Stimulated activated naive B cell treated with anti-CD40 and anti-IgM and Interleukin-4, amounts not matched to agents 10 μg/mL and 1 μg/mL and 100 μg/mL, for 72 hours (primary cell): Measurements from ENCODE around the gene SERINC2.

Experiments used
- ATAC-seq, 2 donors: fragments of 150-1000 bp; cut with Tn5 transposase; replicated peaks; 2 replicates each; pipeline ENCODE4 v1.10.0; 2021; ENCODE audit warnings: moderate library complexity in 1 of 2
- DNase-seq: peaks from one replicate; pipeline ENCODE4 v3.0.0; 2021
- H3K27ac Mint-ChIP-seq: one replicate; pipeline ENCODE4 v1.8.0; 2022; ENCODE audit warnings: mild to moderate bottlenecking, mixed read lengths
- H3K27me3 Mint-ChIP-seq, 2 donors: one replicate each; pipeline ENCODE4 v1.8.0; 2022; ENCODE audit warnings: mixed read lengths in 2 of 2
- H3K36me3 Mint-ChIP-seq, 2 donors: one replicate each; pipeline ENCODE4 v1.8.0; 2022; ENCODE audit warnings: mixed read lengths in 2 of 2, mild to moderate bottlenecking in 1 of 2
- H3K4me1 Mint-ChIP-seq, 2 donors: one replicate each; pipeline ENCODE4 v1.8.0; 2022; ENCODE audit warnings: mixed read lengths in 2 of 2, mild to moderate bottlenecking in 1 of 2
- H3K4me3 Mint-ChIP-seq, 2 donors: one replicate each; pipeline ENCODE4 v1.8.0; 2022; ENCODE audit warnings: mild to moderate bottlenecking in 2 of 2, mixed read lengths in 2 of 2, moderate library complexity in 1 of 2
- H3K9me3 Mint-ChIP-seq, 2 donors: one replicate each; pipeline ENCODE4 v1.8.0; 2022; ENCODE audit warnings: mixed read lengths in 2 of 2, mild to moderate bottlenecking in 1 of 2

The SERINC2 gene

GRCh38 chr1:31414980-31415370, 2.0 kb downstream of the SERINC2 start:
- no peaks in the 10 kb centered on the region for H3K9me3 Mint-ChIP-seq
- no peak overlapping the region for H3K27ac Mint-ChIP-seq
- peaks cover 12 to 14% of the 10 kb centered on the region in 2 donors for H3K4me1 Mint-ChIP-seq
- DNase-seq = no peak
- H3K4me3 Mint-ChIP-seq = no peak overlapping the region
- H3K27me3 Mint-ChIP-seq = peaks cover 50 to 62% of the 10 kb centered on the region in 2 donors
- no peaks in the 10 kb centered on the region for H3K36me3 Mint-ChIP-seq
- ATAC-seq = no peak

GRCh38 chr1:31415658-31416057, 2.6 kb downstream of the SERINC2 start:
- ATAC-seq (no peak), DNase-seq (no peak)
- Mint-ChIP-seq H3K4me3 (no peak overlapping the region), H3K27me3 (peaks cover 47 to 58% of the 10 kb centered on the region in 2 donors), H3K27ac (no peak overlapping the region), H3K4me1 (peaks cover 12 to 14% of the 10 kb centered on the region in 2 donors), H3K9me3 (no peaks in the 10 kb centered on the region), H3K36me3 (no peaks in the 10 kb centered on the region)

GRCh38 chr1:31416101-31416736, 3.2 kb downstream of the SERINC2 start:
- ATAC-seq (no peak), DNase-seq (no peak)
- H3K4me1 Mint-ChIP-seq = peaks cover 12 to 14% of the 10 kb centered on the region in 2 donors
- H3K9me3 Mint-ChIP-seq = no peaks in the 10 kb centered on the region
- H3K4me3 Mint-ChIP-seq = no peak overlapping the region
- no peak overlapping the region for H3K27ac Mint-ChIP-seq
- no peaks in the 10 kb centered on the region for H3K36me3 Mint-ChIP-seq
- H3K27me3 Mint-ChIP-seq = peaks cover 41 to 52% of the 10 kb centered on the region in 2 donors

GRCh38 chr1:31417148-31417547, 4.1 kb downstream of the SERINC2 start:
- Mint-ChIP-seq H3K4me1 (peaks cover 9 to 12% of the 10 kb centered on the region in 2 donors), H3K27me3 (peaks cover 35 to 43% of the 10 kb centered on the region in 2 donors), H3K9me3 (no peaks in the 10 kb centered on the region), H3K27ac (no peak overlapping the region), H3K4me3 (no peak overlapping the region), H3K36me3 (no peaks in the 10 kb centered on the region)
- no peak for ATAC-seq
- DNase-seq = no peak

GRCh38 chr1:31418626-31419323, 5.8 kb downstream of the SERINC2 start:
- Mint-ChIP-seq H3K36me3 (no peaks in the 10 kb centered on the region), H3K4me3 (no peak overlapping the region), H3K27ac (no peak overlapping the region), H3K4me1 (peaks cover 19 to 20% of the 10 kb centered on the region in 2 donors), H3K27me3 (peaks cover 27 to 33% of the 10 kb centered on the region in 2 donors), H3K9me3 (no peaks in the 10 kb centered on the region)
- DNase-seq (no peak), ATAC-seq (no peak)

GRCh38 chr1:31420716-31421115, 7.7 kb downstream of the SERINC2 start:
- no peak overlapping the region for H3K4me3 Mint-ChIP-seq
- DNase-seq (no peak), ATAC-seq (no peak)
- H3K4me1 Mint-ChIP-seq = peaks cover 25 to 35% of the 10 kb centered on the region in 2 donors
- no peak overlapping the region for H3K27ac Mint-ChIP-seq
- peaks cover 9 to 15% of the 10 kb centered on the region in 2 donors for H3K27me3 Mint-ChIP-seq
- no peaks in the 10 kb centered on the region for H3K9me3 Mint-ChIP-seq
- no peaks in the 10 kb centered on the region for H3K36me3 Mint-ChIP-seq

GRCh38 chr1:31421371-31422040, 8.5 kb downstream of the SERINC2 start:
- H3K27me3 Mint-ChIP-seq = peaks cover 7 to 8% of the 10 kb centered on the region in 2 donors
- H3K27ac Mint-ChIP-seq = no peak overlapping the region
- H3K4me3 Mint-ChIP-seq = no peak overlapping the region
- H3K36me3 Mint-ChIP-seq = no peaks in the 10 kb centered on the region
- no peak for ATAC-seq
- DNase-seq = no peak
- H3K4me1 Mint-ChIP-seq = peaks cover 26 to 37% of the 10 kb centered on the region in 2 donors
- H3K9me3 Mint-ChIP-seq = no peaks in the 10 kb centered on the region

GRCh38 chr1:31422505-31423319, 9.7 kb downstream of the SERINC2 start:
- peak; percentile 61 for DNase-seq
- Mint-ChIP-seq H3K27ac (peak overlapping the region; percentile 63), H3K4me1 (peaks cover 27 to 37% of the 10 kb centered on the region in 2 donors), H3K27me3 (no peaks in the 10 kb centered on the region), H3K4me3 (peak overlapping the region; percentile 69 to 74), H3K36me3 (no peaks in the 10 kb centered on the region), H3K9me3 (no peaks in the 10 kb centered on the region)
- ATAC-seq = peak; percentile 50 to 60

- H3K9me3 Mint-ChIP-seq = no peaks in the 10 kb centered on the region
- ATAC-seq = peak; percentile 92 to 93
Measured at GRCh38 chr1:31423418-31423947, 10.5 kb downstream of the SERINC2 start.

GRCh38 chr1:31424568-31424967, 11.6 kb downstream of the SERINC2 start:
- no peaks in the 10 kb centered on the region for H3K36me3 Mint-ChIP-seq
- no peaks in the 10 kb centered on the region for H3K27me3 Mint-ChIP-seq
- DNase-seq (no peak), ATAC-seq (no peak)
- H3K4me3 Mint-ChIP-seq = no peak overlapping the region
- H3K9me3 Mint-ChIP-seq = no peaks in the 10 kb centered on the region
- H3K4me1 Mint-ChIP-seq = peaks cover 35 to 45% of the 10 kb centered on the region in 2 donors
- peak overlapping the region; percentile 66 for H3K27ac Mint-ChIP-seq

More at GRCh38 chr1:31423418-31423947, 10.5 kb downstream of the SERINC2 start:
- Mint-ChIP-seq H3K4me3 (peak overlapping the region; percentile 5 to 30), H3K4me1 (peaks cover 32 to 43% of the 10 kb centered on the region in 2 donors), H3K27ac (peak overlapping the region; percentile 80), H3K27me3 (no peaks in the 10 kb centered on the region), H3K36me3 (no peaks in the 10 kb centered on the region)
- peak; percentile 78 for DNase-seq

GRCh38 chr1:31425301-31426081, 12.5 kb downstream of the SERINC2 start:
- ATAC-seq (no peak), DNase-seq (no peak)
- Mint-ChIP-seq H3K36me3 (no peaks in the 10 kb centered on the region), H3K27ac (no peak overlapping the region), H3K4me1 (peaks cover 35 to 45% of the 10 kb centered on the region in 2 donors), H3K9me3 (no peaks in the 10 kb centered on the region), H3K4me3 (no peak overlapping the region), H3K27me3 (no peaks in the 10 kb centered on the region)

GRCh38 chr1:31426249-31426922, 13.4 kb downstream of the SERINC2 start:
- no peaks in the 10 kb centered on the region for H3K27me3 Mint-ChIP-seq
- peaks cover 0 to 1% of the 10 kb centered on the region in 2 donors for H3K36me3 Mint-ChIP-seq
- no peak overlapping the region for H3K4me3 Mint-ChIP-seq
- H3K27ac Mint-ChIP-seq = no peak overlapping the region
- DNase-seq (no peak), ATAC-seq (no peak)
- H3K4me1 Mint-ChIP-seq = peaks cover 35 to 45% of the 10 kb centered on the region in 2 donors
- no peaks in the 10 kb centered on the region for H3K9me3 Mint-ChIP-seq

GRCh38 chr1:31427322-31427721, 14.3 kb downstream of the SERINC2 start:
- Mint-ChIP-seq H3K36me3 (peaks cover 0 to 1% of the 10 kb centered on the region in 2 donors), H3K9me3 (no peaks in the 10 kb centered on the region), H3K4me1 (peaks cover 34 to 43% of the 10 kb centered on the region in 2 donors), H3K27ac (no peak overlapping the region), H3K4me3 (no peak overlapping the region), H3K27me3 (no peaks in the 10 kb centered on the region)
- ATAC-seq (no peak), DNase-seq (no peak)
